Inflammatory macrophage (primary cell): Measurements from ENCODE around the gene GGT5.
A peak's percentile ranks its signal among the peaks of the same experiment; 100 is the strongest.
"Not testable (repeated sequence)": the region's sequence is repeated elsewhere in the genome, so short reads cannot be mapped to it uniquely, and the experiment has no call there.

ENCODE experiments used
- DNase-seq, 2 donors: peaks; one replicate each; pipeline ENCODE4 v3.0.0-alpha.2; 2020 to 2022

GGT5 gene

DNA sequence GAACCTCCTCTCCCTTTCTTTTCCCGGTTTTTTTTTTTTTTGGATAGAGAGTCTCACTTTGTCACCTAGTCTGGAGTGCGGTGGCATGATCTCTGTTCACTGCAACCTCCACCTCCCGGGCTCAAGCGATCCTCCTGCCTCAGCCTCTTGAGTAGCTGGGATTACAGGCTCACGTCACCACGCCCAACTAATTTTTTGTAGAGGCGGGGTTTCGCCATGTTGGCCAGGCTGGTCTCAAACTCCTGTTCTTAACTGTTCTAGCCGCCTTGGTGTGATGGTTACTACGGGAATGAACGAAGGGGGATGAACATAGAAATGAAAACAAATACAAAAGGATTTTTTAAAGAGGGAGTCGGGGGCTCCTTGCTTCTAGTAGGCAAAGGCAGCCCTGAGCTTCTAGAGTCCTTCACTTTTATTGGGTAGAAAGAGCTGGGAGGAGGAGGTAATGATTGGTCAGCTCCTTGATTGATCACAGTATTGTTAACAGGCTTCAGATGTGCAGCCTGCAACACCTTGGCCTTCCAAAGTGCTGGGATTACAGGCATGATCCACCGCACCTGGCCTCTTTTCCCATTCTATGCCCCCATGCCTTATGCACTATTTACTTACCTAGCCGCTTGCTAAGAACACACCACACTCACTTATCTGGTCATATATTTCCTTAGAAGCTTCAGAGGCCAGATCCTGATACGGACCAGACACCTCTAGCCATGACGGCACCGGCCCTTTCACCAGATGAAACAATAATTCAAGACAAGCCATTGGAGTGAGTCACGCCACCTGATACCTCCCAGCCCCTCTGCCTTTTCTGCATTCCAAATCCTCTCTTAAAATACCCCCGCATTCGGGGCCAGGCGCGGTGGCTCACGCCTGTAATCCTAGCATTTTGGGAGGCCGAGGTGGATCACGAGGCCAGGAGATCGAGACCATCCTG is 42.9 kb downstream of the GGT5 start:
- no peak for DNase-seq

GRCh38 chr22:24200619-24201212 is 44.2 kb downstream of the GGT5 start:
- DNase-seq, result no peak

DNA sequence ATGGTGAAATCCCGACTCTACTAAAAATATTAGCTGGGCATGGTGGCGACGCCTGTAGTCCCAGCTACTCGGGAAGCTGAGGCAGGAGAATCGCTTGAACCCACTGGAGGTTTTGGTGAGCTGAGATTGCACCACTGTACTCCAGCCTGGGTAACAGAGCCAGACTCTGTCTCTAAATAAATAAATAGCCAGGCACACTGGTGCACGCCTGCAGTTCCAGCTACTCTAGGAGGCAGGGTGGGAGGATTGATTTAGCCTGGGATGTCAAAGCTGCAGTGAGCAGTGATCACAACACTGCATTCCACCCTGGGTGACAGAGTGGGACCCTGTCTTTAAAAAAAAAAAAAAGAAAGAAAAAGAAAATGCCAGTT is 46.2 kb downstream of the GGT5 start:
- no peak for DNase-seq

DNA sequence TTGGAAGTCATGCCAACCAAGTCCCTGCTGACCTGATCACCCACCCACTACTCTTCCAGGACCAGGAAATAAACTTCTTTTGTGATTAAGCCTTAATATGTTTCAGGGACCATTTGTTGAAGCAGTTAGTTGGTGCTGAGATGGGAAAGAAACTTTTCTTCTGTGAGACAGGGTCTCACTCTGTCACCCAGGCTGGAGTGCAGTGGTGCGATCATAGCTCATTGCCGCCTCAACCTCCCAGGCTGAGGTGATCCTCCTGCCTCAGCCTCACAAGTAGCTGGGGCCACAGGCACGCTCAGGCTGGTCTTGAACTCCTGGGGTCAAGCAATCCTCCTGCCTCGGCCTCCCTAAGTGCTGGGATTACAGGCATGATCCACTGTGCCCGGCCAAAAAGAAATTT is 53.0 kb downstream of the GGT5 start:
- DNase-seq, result no peak

- no peak for DNase-seq
Measured at GRCh38 chr22:24191381-24191841, 53.5 kb downstream of the GGT5 start.

- DNase-seq, result no peak
Measured at GRCh38 chr22:24190596-24191208, 54.2 kb downstream of the GGT5 start.

DNA sequence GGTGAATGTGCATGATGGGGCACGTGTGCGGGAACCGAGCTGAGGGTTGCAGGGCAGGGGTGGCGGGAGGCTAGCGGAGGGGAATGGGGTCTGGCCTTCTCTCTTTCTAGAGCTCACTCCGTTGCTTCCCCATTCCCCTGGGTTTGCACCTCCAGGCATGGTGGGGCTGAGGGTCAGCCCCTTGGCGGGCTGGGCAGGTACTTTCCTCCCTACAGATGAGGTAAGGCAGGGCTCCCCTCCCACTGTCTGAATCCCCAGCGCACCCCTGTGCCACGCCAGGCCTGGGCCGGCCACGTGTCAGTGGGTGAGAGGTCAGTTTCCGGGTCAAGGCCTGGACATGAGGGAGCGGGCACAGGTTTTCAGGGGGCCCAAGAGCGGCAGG is 54.7 kb downstream of the GGT5 start:
- no peak for DNase-seq

DNA sequence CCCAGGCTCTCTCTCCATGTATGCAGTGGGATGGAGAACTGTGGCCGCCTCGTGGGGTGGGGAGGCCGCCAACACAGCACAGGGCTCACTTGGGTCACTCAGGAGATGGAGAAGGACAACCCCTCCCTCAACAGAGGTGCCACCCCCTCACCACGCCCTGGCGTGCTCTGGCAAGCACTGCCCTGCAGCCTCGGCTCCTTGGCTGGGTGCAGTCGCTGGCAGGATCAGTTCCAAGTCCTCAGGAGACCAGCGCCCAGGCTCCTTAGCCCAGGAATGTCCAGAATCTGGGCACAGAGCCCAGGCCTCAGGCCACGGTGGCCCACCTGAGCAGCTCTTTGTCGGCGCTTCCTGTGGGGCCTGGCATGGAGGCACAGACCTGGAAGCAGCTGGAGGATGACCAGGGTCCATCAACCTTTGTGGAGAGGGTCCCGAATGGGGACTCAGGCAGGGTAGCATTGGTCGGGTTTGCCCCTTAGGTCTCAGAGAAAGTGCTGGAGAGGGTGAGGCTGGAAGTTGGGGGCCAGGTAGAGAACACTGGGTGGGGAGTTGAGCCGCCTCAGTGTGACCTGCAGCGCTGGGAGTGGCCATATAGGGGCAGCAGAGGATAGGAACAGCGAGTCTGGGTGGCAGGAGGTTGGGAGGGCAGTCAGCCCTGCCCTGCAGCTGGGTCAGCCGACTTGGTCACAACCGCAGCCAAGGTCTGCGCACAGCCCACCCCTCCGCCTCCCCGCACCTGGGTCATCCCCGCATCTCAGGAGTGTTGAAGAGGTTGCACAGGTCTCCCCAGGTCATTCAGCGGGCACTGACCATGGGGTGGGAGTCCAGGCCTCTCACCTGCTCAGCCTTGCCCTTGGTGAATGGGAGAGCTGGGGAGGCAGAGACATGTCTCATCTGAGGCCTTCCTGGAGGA is 55.4 kb downstream of the GGT5 start:
- DNase-seq, result peak; percentile 58 to 62

DNA sequence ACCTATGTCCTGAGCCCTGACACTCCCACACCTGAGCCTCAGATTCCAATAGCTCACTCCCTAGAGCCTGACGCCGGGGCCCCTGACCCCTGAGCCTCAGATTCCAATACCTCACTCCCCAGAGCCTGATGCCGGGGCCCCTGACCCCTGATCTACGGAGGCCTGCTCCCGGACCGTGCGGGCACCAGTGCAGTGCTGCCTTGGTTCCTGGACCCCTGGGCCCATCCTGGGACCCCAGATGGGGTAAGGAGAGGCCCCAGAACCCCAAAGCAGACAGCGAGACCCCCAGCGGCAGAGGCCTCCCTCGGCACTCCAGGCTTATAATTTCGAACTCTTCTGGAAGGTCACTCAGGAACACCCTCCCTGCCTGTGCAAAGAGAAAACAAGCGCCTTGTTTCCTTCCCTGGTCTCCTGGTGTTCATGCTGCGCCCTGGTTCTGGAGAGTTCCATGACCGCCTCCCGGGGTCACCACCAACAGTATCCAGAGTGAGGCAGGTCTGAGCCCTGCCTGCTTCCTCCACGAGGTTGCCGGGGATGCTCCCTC is 56.1 kb downstream of the GGT5 start:
- no peak for DNase-seq

DNA sequence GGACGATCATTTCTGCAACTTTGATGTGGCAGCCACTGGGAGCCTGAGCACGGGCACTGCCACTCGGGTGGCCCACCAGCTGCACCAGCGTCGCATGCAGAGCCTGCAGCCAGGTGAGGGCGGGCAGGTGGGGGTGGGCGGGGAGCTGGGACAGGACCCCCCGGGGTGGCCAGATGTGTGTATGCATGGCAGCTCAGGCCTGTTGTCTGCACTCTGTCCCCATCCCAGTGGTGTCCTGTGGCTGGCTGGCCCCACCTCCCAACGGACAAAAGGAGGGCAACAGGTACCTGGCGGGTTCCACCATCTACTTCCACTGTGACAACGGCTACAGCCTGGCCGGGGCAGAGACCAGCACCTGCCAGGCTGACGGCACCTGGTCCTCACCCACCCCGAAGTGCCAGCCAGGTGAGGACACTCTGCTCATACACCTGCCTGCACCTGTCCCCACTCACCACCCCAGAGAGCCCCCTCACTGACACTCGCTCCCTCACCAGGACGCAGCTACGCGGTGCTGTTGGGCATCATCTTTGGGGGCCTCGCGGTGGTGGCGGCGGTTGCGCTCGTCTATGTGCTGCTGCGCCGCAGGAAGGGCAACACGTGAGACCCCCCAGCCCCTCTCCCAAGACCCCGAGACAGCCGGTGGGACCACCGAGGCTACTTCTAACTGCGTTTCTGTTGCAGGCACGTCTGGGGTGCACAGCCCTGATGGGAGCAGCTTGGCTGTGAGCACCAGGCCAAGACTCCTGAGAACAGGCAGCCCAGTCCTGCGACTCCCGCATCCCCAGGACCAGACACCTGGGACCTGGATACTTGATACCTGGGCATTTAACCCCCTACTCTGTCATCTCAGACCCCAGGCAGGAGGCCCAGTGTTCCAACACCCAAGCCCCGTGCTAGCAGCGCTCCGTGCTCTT is 56.9 kb downstream of the GGT5 start:
- no peak for DNase-seq

GRCh38 chr22:24186892-24187670 is 57.8 kb downstream of the GGT5 start:
- no peak for DNase-seq

GRCh38 chr22:24186352-24186740 is 58.5 kb downstream of the GGT5 start:
- no peak for DNase-seq

- DNase-seq, result no peak
Measured at GRCh38 chr22:24185501-24186351, 59.2 kb downstream of the GGT5 start.

GRCh38 chr22:24185001-24185500 is 59.8 kb downstream of the GGT5 start:
- no peak for DNase-seq

GRCh38 chr22:24184057-24184798 is 60.7 kb downstream of the GGT5 start:
- DNase-seq, result no peak

GRCh38 chr22:24183321-24184031 is 61.4 kb downstream of the GGT5 start:
- no peak for DNase-seq

DNA sequence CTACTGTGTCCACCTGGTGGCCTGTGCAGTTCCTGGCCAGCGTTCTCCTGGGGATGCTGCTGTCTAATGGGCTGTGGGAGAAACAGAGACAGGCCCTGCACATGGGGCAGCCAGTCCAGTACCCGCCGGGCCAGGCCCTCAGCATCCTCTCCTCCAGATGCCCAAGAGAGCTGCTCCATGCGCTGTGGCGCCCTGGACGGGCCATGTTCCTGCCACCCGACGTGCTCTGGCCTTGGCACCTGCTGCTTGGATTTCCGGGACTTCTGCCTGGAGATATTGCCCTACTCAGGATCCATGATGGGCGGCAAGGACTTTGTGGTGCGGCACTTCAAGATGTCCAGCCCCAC is 62.0 kb downstream of the GGT5 start:
- DNase-seq, result not testable (repeated sequence)
